ENCODE measurements around the gene ANKRD53.
A peak's percentile ranks its signal among the peaks of the same experiment; 100 is the strongest.

The ANKRD53 gene

DNA sequence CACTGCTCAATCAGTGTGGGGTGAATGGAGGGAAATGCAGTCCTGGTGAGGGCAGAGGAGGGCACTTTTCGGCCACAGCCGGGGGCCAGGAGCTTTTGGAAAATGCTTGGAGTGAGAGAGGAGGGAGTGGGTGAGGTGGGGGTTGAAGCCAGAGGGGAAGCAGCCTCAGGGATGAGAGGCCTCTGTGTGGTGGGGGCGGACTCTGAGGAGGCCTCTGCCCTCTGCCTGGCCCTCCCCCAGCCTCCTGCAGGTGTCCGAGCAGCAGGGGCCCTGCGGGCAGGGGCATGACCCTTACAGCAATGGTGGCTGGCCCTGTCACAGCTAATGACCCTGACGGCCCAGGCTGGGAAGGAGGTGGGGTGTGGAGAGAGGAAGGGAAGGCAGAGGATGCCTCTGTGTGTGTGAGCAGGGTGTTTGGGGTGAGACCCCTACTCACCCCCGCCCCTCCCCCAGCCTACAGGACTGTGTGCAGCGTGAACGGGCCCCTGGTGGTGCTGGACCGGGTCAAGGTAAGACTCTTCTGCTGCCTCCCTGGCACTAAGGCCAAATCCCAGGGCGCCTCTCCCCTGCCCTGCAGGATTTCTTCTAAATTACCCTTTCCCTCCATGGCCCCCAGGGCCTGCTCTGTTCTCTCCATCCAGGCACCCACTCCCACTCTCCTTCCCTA is 35.1 kb upstream of the ANKRD53 start:
- DNase-seq = no peak

DNA sequence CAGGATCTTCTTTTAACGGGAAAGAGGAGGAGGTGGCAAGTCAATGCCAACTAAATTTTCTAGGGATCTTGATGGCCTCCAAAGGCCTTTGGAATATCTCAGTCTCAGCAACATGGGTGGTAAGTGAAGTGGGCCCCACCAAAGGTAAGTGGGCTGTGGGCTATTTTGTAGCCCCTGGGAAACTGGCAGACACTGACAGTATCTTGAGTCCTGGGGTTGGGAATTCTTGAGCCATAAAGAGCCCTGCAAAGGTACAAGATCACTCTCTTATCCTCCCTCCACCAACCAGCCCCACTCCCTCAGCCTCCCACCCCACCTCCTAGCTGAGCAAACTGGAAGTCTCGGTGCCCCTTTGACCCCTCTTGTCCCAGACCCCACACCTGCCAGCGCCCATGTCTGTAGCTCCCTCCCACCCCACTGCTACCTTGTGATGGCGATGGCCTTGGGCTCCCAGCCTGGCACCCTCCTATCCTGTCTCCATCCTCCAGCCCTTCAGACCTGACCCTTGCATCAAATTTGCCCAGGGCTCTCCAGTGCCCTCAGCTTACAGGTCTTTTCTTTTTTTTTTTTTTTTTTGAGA is 34.2 kb upstream of the ANKRD53 start:
- DNase-seq = no peak

DNA sequence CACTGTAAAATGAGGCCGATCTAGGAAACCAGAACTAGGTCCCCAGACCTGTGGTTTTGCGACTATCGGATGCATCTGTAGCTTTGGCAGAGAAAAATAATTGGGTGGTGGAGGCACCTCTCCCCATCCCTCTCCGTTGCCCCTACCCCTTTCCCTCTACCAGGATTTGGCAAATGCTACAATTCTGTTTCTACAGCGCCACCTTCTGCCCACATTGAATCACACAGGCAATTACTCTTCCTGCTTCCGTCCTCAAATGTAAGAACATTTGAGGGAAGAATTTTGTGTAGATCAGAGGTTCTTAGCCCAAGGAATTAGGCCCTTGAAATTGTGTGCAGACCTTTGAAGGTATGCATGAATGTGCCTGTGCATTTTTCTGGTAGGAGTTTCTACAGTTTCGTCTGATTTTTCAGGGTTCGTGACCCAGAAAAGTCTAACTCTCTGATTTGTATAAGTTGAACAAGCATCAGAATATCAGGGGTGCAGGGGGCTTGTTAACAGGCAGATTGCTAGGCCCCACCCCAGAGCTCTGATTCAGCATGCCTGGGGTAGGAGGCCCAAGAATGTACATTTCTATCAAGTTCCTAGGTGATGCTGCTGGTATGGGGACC is 31.5 kb upstream of the ANKRD53 start:
- peak; percentile 47 for DNase-seq

DNA sequence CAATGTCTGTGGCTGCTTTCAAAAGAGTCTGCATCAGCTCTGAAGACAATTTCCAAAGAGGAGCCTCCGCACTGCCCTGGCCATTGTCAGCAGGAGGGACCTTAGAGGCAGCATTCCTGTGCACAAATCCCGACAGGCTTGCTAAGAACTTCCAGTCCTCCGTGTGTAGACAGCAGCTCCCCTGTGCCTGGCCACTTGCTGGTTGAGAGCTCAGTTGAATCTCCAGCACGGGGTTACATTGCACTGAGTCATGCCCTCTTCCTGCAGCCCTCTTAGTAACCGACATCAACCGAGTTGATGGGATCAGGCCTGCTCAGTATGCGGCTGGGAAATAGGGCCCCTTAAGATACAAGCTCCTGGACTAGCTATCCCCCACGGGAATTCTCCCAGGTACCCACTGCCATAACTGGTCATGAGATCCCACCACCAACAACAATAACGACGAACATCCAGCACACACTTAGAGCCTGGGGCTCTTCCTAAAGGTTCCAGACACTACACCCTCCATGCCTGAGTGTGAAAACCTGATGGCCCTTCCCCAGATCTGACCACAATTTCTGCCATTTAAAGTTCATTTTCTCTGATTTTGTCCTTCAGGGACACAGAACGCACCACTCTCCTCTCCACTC is 30.8 kb upstream of the ANKRD53 start:
- no peak for DNase-seq

DNA sequence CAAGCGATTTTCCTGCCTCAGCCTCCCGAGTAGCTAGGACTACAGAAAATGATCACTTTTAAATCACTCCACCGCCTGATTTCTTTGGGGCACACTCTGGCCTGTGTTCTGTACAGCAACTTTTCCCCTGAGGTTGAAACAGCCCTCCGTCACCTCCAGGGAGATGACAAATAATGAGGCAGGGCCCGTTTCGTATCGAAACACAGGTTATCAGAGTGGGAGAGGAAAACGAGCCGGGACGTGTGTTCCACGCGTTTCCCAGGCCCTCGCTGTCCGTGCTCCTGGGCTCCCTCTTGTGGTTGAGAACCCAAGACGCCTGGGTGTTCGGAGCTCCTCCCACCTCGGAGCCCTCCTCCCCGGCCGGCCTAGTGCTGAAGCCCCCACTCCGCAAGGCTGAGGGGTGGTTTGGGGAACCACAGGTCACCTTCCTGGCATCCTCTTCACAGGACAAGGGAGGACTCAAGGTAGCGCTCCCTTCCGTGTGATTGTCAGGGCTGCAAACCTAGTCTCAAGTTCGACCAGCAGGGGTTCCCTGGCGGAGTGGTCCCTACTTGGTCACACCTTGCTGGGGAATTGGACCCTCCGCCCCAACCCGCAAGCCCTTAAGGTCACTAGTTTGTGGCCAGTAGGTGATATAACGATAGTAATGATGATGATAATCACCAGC is 30.0 kb upstream of the ANKRD53 start:
- DNase-seq = peak; percentile 76

DNA sequence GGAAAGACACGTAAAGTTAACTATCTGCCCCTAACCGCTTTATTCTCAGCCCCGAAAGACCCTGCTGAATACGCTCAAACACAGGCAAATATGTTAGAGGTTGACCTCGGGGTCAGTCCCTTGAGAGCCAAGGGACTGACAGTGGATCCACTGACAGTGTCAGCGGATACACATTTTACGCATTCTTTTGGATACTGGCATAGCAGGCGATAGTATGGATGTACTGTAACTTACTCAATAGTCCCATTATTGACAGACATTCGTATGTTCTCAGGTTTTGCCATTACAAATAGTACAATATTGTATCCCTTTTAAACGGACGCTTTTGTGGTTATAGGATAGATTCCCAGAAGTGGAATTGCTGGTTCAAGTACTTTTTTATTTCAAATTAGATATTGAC is 29.3 kb upstream of the ANKRD53 start:
- DNase-seq = no peak

DNA sequence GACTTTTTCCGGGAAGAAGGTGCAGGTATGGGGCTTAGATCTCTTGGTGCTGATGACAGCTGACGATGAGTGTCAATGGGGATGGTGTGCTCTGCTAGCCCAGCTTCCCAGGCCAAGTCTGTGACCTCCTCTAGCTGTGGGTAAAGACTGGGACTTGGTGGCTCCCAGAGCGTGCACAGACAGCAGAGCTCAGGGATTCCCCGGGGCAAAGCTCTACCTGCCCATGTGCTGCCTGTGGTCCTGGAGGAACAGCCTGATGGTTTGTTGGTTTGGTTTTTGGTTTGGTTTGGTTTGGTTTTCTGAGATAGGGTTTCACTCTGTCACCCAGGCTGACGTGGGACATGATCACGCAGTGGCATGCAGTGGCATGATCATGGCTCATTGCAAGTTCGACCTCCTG is 23.5 kb upstream of the ANKRD53 start:
- DNase-seq = no peak

DNA sequence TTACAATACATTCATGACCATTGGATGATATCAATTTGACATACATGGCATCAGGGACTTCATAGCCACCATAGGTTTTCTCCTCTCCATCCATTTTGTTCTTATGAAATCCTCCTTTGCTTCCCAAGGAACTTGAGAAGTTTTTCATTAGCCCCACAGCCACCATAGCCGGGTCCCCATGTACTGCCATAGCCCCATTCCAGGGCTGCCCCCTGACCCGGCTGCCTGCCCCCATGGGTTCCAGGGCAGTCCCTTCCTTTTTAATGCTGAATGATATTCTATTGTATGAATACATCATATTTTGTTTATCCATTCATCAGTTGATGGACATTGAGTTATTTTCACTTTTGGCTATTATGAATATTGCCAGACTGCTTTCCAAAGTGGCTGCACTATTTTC is 22.3 kb upstream of the ANKRD53 start:
- no peak for DNase-seq

DNA sequence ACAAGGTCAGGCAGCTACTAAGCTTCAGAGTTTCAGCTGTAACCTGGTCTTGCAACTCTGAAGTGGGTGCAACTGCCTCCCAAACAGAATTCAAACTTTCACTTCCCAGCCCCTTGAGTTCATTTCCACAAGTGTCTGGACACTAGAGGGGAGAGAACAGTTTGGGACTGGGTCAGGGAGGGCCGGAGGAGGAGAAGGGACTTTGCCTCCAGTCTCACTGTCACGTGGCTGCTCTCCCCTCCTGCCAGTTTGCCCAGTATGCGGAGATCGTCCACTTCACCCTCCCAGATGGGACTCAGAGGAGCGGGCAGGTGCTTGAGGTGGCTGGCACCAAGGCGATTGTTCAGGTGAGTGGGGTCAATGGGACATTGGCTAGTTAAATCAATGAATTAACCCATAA is 20.6 kb upstream of the ANKRD53 start:
- DNase-seq = no peak

DNA sequence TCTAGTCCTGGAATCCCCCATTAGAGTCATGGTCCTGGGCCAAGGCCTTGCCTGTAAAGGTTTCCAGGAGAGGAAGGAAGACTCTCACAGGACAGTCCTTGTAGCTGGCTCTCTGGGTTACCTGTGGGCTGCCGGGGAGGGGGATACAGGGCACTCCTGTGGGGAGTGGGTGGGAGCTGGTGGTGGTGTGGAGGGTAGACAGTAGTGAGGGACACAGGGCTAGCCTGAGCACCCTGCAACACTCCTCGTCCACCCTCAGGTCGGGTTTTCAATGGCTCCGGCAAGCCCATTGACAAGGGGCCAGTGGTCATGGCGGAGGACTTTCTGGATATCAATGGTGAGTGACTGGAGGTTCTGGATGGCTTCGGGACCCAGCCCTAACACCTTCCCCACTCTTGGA is 19.7 kb upstream of the ANKRD53 start:
- no peak for DNase-seq

DNA sequence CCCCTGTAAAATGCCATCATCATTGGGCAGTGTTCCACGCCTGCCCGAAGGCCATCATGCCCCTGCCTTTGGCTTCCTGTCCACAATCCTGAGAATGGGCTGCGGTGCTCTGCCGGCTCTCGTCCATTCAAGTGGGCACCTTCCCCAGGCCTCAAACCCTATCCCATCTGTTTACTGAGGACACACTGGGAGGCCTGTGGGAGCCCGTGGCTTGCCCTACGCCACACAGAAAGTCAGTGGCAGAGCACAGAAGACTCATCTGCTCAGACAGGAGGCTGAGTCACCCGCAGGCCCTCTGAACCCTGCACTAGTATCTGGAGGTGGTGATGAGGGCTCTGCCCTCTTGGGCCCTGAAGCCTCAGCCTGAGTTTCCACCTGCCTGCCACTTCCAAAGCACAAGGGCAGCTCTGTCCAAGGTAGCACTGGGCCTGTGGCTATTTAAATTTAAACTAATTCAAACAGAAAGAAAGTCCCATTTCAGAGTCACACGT is 19.1 kb upstream of the ANKRD53 start:
- DNase-seq = no peak

DNA sequence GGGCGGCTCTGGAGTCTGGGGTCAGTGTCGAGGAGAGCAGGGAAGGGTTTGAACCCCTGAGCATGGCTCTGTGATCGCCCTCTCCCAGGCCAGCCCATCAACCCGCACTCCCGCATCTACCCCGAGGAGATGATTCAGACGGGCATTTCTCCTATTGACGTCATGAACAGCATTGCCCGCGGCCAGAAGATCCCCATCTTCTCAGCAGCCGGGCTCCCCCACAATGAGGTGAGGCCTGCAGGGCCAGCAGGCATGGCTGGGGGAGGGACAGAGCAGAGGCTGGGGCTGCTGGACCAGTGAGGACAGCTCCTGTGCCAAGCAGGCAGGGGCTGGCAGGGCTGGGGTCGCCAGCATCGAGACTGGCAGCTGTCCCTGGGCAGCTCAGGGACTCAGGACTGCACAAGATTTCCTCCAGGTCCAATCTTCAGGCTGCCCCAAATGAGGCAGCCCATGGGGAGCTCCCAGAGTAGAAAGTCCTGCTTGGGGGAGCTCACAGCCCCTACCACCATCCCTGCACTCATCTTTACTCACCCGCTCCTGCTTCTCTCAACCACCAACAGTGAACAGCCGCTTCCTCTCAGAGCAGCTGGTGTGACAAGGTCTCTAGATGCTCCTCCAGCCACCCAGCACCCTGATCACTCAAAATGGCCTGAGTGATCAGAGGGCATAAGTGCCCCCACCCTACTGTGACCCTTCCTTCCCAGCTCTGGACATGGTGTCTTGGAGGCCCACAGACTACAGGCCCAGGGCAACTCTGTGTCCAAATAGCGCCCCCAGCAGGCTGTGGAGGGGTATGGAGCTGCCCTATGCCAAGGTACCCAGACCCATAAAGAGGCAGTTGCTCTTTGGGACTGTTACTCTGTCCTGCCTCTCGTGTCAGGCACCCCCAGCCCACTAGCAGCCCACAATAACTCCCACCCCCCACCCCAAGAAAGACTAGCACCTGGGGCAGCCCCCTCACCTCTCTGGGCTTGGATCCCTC is 18.3 kb upstream of the ANKRD53 start:
- no peak for DNase-seq

DNA sequence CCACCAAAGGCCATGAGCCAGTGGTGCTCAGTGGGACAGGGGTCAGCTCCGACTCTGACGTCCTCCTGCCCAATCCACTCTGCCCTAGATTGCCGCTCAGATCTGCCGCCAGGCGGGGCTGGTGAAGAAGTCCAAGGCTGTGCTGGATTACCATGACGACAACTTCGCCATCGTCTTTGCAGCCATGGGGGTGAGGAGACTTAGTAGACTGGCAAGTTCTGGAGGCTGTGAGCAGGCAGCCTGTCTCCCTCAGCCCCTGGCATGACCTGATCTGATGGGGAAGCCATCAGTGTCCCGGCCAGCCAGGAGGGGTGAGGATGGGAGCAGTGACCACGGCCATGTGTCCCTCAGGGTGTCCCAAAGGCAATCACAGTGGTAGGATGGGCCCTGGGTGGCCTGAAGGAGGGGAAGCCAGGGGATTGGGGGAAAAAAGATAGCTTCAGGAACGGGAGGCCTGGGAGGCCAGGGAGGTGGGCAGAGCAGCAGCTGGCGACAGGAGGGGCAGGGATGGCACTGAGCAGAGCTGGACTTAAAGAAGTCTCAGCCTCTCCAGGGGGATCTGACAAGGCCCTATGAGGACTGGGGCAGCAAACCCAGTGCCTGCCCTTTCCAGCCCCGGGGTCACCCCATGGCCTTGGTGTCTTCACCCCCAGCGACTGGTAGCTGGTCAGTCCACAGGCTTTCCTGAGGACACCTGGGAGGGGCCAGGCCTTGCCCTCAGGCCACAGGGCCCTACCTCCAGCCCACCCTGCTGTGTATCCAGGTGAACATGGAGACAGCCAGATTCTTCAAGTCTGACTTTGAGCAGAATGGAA is 17.4 kb upstream of the ANKRD53 start:
- DNase-seq = no peak

DNA sequence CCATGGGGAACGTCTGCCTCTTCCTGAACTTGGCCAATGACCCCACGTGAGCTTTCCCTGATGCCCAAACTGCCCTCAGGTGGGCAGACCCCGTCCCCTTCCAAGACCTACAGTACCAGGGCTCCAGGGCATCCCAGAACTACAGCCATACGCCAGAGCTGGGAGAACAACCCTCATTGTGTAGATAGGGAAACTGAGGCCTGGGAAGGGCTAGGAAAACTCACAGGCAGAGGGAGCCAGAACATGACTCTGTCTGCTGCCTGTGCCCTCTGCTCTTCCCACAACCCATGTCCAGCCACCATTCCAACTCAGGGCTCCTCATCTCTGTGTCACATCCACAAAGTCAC is 16.8 kb upstream of the ANKRD53 start:
- DNase-seq = no peak

DNA sequence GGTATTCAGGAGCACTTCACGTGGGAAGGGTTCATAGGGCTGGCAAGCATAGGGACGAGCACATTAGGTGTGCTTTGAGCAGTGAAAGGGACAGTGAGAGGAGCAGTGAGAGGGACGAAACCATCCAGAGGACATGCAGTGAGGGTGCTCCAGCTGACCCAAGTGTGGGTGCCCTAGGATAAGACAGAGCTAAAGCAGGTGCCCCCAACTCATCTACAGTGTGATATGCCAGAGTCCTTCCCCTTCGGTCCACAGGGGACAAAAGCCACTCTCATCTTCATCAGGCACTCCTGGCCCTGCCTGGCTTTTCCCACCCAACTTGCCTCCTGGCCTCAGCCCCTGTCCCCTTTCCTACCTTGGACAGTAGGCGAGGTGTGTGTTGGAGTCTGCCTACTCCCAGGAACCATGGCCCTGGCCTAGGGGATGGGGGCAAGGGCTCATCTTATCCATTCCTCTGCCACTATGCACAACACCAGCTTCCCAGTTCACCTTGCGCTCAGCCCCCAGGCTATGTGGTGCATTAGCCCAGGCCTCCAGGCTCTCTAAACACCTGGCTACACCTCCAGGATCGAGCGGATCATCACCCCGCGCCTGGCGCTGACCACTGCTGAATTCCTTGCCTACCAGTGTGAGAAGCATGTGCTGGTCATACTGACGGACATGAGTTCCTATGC is 16.1 kb upstream of the ANKRD53 start:
- no peak for DNase-seq

DNA sequence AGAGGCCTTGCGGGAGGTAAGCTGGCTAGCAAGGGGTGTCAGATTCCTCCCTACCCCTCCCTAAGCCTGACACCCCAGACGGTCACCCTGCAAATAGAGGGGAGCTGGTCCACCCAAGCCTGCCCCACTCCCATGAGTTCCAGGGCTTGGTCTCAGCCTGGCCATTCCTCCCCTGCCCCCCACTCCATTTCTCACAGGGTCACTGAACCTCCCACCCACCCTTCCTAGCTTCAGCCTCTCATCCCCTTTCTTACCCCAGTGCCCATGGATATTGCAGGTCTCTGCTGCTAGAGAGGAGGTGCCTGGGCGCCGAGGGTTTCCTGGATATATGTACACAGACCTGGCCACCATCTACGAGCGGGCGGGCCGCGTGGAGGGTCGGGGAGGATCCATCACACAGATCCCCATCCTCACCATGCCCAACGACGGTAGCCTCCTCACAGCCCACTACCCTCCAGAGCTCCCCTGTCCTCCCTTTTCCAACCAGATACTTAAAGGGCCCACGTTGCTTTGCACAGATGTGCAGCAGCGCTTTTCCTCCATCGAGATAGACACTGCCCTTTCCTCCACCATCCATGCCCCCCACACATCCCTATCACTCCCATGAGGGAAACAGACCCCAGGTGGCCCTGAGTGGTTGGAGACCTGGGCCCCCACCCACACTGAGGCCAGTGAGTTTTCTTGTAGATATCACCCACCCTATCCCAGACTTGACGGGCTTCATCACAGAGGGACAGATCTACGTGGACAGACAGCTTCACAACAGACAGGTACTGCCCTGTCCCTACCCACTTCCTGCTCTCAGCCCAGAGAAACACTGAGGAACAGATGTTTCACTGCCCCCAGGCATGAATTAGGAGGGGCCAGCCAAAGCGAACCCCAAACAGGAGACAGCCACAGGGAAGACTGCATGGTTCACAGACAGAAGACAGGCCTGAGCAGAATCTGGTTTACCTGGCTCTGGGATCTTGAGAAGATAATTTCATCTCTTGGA is 15.2 kb upstream of the ANKRD53 start:
- DNase-seq = no peak

DNA sequence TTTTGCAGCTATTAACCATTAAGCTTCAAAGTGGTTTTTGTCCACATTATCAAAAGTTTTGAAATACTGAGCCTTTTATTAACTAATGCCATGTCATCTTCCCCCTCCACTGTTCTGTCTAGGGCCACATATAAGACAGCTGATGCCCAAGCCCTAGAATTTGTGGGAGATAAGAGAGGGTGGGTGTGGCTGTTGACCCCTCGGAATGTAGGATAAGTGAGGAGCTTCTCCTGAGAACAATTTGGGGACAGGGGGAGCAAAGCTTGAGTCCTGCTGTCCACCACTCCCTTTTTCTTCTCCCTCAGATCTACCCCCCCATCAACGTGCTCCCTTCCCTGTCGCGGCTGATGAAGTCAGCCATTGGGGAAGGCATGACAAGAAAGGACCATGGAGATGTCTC is 14.3 kb upstream of the ANKRD53 start:
- no peak for DNase-seq

DNA sequence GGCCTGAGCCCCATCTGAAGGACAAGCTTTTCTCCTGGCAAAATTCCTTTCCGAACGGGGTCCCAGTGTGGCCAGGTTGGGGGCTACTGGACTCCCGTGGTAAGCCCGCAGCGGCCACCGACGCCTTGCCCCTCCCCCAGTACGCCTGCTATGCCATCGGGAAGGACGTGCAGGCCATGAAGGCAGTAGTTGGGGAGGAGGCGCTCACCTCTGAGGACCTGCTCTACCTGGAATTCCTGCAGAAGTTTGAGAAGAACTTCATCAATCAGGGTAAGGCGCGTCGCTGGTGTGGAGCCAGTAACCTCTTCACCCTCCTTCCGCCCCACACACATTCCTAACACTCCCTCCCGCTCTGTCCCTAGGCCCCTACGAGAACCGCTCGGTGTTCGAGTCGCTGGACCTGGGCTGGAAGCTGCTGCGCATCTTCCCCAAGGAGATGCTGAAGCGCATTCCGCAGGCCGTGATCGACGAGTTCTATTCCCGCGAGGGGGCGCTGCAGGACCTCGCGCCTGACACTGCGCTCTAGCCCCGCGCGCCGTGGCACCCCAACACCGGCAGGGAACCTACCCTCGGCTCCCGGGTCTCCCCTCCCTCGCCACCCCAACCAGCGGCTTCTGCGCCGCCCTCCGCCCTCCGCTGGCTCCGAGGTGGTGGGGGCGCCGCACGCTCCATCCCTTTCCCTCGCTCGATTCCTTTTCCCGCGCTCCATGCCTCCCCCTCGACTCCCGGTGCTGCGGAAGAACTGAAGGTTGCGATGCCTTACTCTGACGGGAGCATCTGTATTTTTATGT is 13.6 kb upstream of the ANKRD53 start:
- DNase-seq = peak; percentile 85

DNA sequence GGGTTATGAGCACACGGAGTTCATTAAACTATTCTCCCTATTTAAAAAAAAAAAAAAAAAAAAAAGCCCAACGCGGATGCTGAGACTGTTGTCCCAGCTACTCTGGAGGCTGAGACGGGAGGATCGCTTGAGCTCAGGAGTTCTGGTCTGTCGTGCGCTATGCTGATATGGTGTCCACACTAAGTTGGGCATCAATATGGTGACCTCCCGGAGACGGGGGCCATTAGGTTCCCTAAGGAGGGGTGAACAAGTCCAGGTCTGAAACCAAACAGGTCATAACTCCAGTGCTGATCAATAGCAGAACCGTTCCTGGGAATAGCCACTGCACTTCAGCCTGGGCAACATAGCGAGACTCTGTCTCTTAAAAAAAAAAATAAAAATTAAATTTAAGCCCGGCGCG is 12.9 kb upstream of the ANKRD53 start:
- DNase-seq = no peak

Measured in activated CD4-positive, alpha-beta T cell treated with anti-CD3 and anti-CD28 coated beads, Interleukin-2, amount 50 U/mL, for 1 hour (primary cell).